ENCODE measurements around the gene CHURC1. TPM values are rescaled to one million over a fixed set of nuclear protein-coding genes. Genes with fewer than 3 reads are reported as not detected.

CHURC1 gene
- total RNA-seq, 1 experiment from 2014 or later = 52.4 TPM

GRCh38 chr14:64868379-64868778 lies 45.9 kb upstream of the CHURC1 start (continued):
- TF ChIP-seq AFF4 (CRISPR knock-in tag; IDR thresholded peaks at IDR 0.05; ENCODE audit: borderline replicate concordance) = no peak
- TF ChIP-seq EMX1 (CRISPR knock-in tag; IDR thresholded peaks at IDR 0.05) = no peak
- TF ChIP-seq HMGXB4 (CRISPR knock-in tag; IDR thresholded peaks at IDR 0.05) = no peak
- no peak for TF ChIP-seq ZBTB21 (CRISPR knock-in tag; IDR thresholded peaks at IDR 0.05; ENCODE audit: borderline replicate concordance)
- no peak for TF ChIP-seq CREB1 (CRISPR knock-in tag; IDR thresholded peaks at IDR 0.05)

- Mint-ChIP-seq H3K9me3 (no peaks in the 10 kb centered on the region), H3K27me3 (ENCODE audit: low read depth) (peaks cover 3% of the 10 kb centered on the region; the same call in 1 of the 2 replicates), H3K36me3 (no peaks in the 10 kb centered on the region), H3K4me1 (peaks cover 15% of the 10 kb centered on the region), H3K4me3 (no peak overlapping the region), H3K27ac (no peak overlapping the region)
- DNase-seq (ENCODE audit: low spot score) = no peak
- ATAC-seq = no peak
- TF ChIP-seq ZNF416 (CRISPR knock-in tag; IDR thresholded peaks at IDR 0.05) (no peak), AFF4 (CRISPR knock-in tag; IDR thresholded peaks at IDR 0.05; ENCODE audit: borderline replicate concordance) (no peak), PREB (CRISPR knock-in tag; IDR thresholded peaks at IDR 0.05; ENCODE audit: borderline replicate concordance) (no peak), EMX1 (CRISPR knock-in tag; IDR thresholded peaks at IDR 0.05) (no peak)
- POLR2A ChIA-PET = interaction anchor here (0.9 to 1.5 kb wide), 2 partner anchors 13 to 46 kb away, joined by 5 to 7 read pairs; no protein-coding TSS in a partner anchor
- CTCF ChIA-PET = interaction anchor here (0.6 to 2.1 kb wide), 6 partner anchors 9 to 127 kb away, joined by 3 to 13 read pairs (median 6); partner anchors contain the start of gene SPTB
These were observed 45.4 kb upstream of the CHURC1 start for GRCh38 chr14:64868841-64869240.

- H3K27me3 Mint-ChIP-seq (ENCODE audit: low read depth) = peaks cover 3% of the 10 kb centered on the region
- H3K4me3 Mint-ChIP-seq = no peak overlapping the region
- ATAC-seq (no peak), DNase-seq (ENCODE audit: low spot score) (no peak)
- ChIA-PET CTCF (interaction anchor here (0.6 to 1.7 kb wide), 5 partner anchors 8 to 47 kb away, joined by 3 to 6 read pairs (median 4); partner anchors contain the start of gene SPTB), POLR2A (interaction anchor here (0.7 kb wide), 1 partner anchor 233 kb away, joined by 4 read pairs; no protein-coding TSS in a partner anchor)
- no peaks in the 10 kb centered on the region for H3K36me3 Mint-ChIP-seq
- H3K4me1 Mint-ChIP-seq = peaks cover 11% of the 10 kb centered on the region
- no peak overlapping the region for H3K27ac Mint-ChIP-seq
- H3K9me3 Mint-ChIP-seq = no peaks in the 10 kb centered on the region
- no peak for TF ChIP-seq STAT6 (CRISPR knock-in tag; conservative IDR thresholded peaks at IDR 0.05; ENCODE audit: low read depth)
- no peak for TF ChIP-seq ZNF281 (CRISPR knock-in tag; IDR thresholded peaks at IDR 0.05)
- no peak for TF ChIP-seq PREB (CRISPR knock-in tag; IDR thresholded peaks at IDR 0.05; ENCODE audit: borderline replicate concordance)
- TF ChIP-seq GRHL2 (CRISPR knock-in tag; IDR thresholded peaks at IDR 0.05; ENCODE audit: insufficient replicate concordance, severe bottlenecking) = no peak
- no peak for TF ChIP-seq SMAD4 (CRISPR knock-in tag; IDR thresholded peaks at IDR 0.05)
- TF ChIP-seq MXD4 (CRISPR knock-in tag; IDR thresholded peaks at IDR 0.05; ENCODE audit: borderline replicate concordance) = no peak
- TF ChIP-seq SMAD3 (CRISPR knock-in tag; IDR thresholded peaks at IDR 0.05; ENCODE audit: borderline replicate concordance) = no peak
- no peak for TF ChIP-seq CREB1 (CRISPR knock-in tag; IDR thresholded peaks at IDR 0.05)
These were observed 44.1 kb upstream of the CHURC1 start for GRCh38 chr14:64870160-64870559.
